ENCODE data around the gene SHISAL1.

SHISAL1 gene

DNA sequence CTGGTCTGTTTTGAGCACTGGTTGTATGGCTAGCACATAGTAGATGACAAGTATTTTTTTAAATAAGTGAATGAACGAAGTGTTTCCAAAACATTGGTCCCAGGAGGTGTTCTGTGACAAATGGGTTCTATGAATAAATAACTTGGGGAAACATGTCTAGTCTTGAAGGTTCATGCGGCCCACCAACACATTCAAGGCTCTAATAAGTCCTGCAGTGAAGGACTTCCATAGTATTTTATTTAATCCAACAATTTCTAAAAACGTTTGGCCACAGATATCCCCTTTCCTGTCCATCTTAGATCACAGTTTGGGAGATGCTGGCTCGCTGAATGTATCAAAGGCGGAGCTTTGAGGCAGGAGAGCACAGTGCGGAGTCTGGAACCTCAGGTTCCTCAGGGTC, 109.5 kb downstream of the SHISAL1 start:
- Histone ChIP-seq H3K36me3 (ENCODE audit: control insufficient read depth, insufficient read depth, low read length) (peaks cover 5% of the 10 kb centered on the region), H3K4me3 (replicated peaks; ENCODE audit: low read depth, low read length) (no peak overlapping the region), H3K27me3 (replicated peaks; ENCODE audit: control insufficient read depth, insufficient read depth, low read length) (no peaks in the 10 kb centered on the region)
- TF ChIP-seq, protein P1, sequence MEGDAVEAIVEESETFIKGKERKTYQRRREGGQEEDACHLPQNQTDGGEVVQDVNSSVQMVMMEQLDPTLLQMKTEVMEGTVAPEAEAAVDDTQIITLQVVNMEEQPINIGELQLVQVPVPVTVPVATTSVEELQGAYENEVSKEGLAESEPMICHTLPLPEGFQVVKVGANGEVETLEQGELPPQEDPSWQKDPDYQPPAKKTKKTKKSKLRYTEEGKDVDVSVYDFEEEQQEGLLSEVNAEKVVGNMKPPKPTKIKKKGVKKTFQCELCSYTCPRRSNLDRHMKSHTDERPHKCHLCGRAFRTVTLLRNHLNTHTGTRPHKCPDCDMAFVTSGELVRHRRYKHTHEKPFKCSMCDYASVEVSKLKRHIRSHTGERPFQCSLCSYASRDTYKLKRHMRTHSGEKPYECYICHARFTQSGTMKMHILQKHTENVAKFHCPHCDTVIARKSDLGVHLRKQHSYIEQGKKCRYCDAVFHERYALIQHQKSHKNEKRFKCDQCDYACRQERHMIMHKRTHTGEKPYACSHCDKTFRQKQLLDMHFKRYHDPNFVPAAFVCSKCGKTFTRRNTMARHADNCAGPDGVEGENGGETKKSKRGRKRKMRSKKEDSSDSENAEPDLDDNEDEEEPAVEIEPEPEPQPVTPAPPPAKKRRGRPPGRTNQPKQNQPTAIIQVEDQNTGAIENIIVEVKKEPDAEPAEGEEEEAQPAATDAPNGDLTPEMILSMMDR (IDR thresholded peaks at IDR 0.05; ENCODE audit: insufficient read depth, low read length, poor library complexity, severe bottlenecking): no peak
- no peak for DNase-seq (ENCODE audit: extremely low read depth, insufficient read length)

GRCh38 chr22:44202261-44202789, 110.4 kb downstream of the SHISAL1 start:
- DNase-seq (ENCODE audit: extremely low read depth, insufficient read length): no peak
- no peak overlapping the region for H3K4me3 ChIP-seq (replicated peaks; ENCODE audit: low read depth, low read length)
- H3K36me3 ChIP-seq (ENCODE audit: control insufficient read depth, insufficient read depth, low read length): peaks cover 5% of the 10 kb centered on the region
- TF ChIP-seq, protein P1 (IDR thresholded peaks at IDR 0.05; ENCODE audit: insufficient read depth, low read length, poor library complexity, severe bottlenecking): no peak
- no peaks in the 10 kb centered on the region for H3K27me3 ChIP-seq (replicated peaks; ENCODE audit: control insufficient read depth, insufficient read depth, low read length)

GRCh38 chr22:44201665-44202064, 111.1 kb downstream of the SHISAL1 start:
- TF ChIP-seq, protein P1 (IDR thresholded peaks at IDR 0.05; ENCODE audit: insufficient read depth, low read length, poor library complexity, severe bottlenecking): no peak
- no peak overlapping the region for H3K4me3 ChIP-seq (replicated peaks; ENCODE audit: low read depth, low read length)
- peaks cover 7% of the 10 kb centered on the region for H3K36me3 ChIP-seq (ENCODE audit: control insufficient read depth, insufficient read depth, low read length)
- DNase-seq (ENCODE audit: extremely low read depth, insufficient read length): no peak
- no peaks in the 10 kb centered on the region for H3K27me3 ChIP-seq (replicated peaks; ENCODE audit: control insufficient read depth, insufficient read depth, low read length)

DNA sequence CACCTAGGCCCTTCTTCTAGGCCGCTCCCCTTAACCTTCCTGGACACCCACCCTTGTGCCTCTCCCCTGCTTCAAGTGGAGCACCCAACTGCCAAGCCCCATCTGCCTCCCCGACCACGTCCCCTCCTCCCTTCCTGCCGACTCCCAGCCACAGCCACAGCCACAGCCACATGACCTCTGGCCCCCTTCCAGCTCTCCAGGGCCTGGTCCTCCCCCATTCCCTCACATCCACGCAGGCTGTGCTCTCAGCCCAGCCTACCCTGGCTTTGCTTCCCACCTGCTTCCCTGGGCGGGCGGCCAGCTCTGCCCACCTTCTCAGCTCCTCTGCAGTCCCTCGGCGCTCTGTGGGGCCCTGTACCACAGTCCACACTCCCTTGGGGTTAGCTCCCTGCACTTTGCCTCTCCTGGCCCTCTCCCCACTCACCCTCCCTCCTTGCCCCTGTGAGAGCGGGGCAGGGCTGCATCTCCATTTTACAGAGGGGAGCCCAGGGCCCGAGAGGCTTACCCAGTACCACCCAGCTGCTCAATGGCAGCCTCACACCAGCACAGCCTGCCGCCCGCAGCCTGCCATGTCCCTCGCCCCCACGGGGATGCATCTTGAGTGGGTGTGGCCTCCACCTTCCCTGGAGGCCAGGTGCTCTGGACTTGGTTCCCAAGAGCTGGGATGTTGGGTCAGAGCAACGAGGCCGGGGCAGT, 111.7 kb downstream of the SHISAL1 start:
- no peak overlapping the region for H3K4me3 ChIP-seq (replicated peaks; ENCODE audit: low read depth, low read length)
- DNase-seq (ENCODE audit: extremely low read depth, insufficient read length): no peak

DNA sequence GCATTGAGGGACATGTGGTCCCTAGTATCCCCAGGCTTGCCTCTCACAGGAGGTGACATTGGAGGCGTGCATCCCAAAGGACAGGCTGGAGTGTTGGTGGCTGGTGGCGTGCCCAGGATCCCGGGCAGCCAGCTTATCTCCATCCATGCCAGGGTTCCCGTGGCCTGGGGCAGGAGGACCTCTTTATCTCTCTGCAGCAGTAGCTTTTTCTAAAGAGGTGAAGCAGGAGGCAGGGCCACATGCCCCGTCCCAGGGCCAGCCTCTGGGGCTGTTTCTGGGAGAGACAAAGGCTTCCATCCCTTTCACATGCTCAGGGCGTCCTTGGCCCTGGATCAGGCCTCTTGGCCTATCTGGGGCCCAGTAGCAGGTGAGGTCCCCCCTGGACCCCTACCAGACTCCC, 112.3 kb downstream of the SHISAL1 start:
- TF ChIP-seq, protein P1 (IDR thresholded peaks at IDR 0.05; ENCODE audit: insufficient read depth, low read length, poor library complexity, severe bottlenecking): no peak
- no peaks in the 10 kb centered on the region for H3K27me3 ChIP-seq (replicated peaks; ENCODE audit: control insufficient read depth, insufficient read depth, low read length)
- DNase-seq (ENCODE audit: extremely low read depth, insufficient read length): no peak

More for the DNA sequence above, 111.7 kb downstream of the SHISAL1 start:
- no peaks in the 10 kb centered on the region for H3K27me3 ChIP-seq (replicated peaks; ENCODE audit: control insufficient read depth, insufficient read depth, low read length)
- peaks cover 7% of the 10 kb centered on the region for H3K36me3 ChIP-seq (ENCODE audit: control insufficient read depth, insufficient read depth, low read length)
- TF ChIP-seq, protein P1 (IDR thresholded peaks at IDR 0.05; ENCODE audit: insufficient read depth, low read length, poor library complexity, severe bottlenecking): no peak

More for the DNA sequence above, 112.3 kb downstream of the SHISAL1 start:
- Histone ChIP-seq H3K4me3 (replicated peaks; ENCODE audit: low read depth, low read length) (no peak overlapping the region), H3K36me3 (ENCODE audit: control insufficient read depth, insufficient read depth, low read length) (peaks cover 7% of the 10 kb centered on the region)
